Mucosa of stomach (tissue), 1 donor: Measurements from ENCODE around the gene TCF7.

Experiments
- H3K27me3 ChIP-seq: one replicate; pipeline ENCODE4 v1.7.0; 2013; ENCODE audit warnings: mild to moderate bottlenecking, low read length; ENCODE audit not compliant: control insufficient read depth, insufficient read depth
- H3K36me3 ChIP-seq: one replicate; pipeline ENCODE4 v1.7.0; 2013; ENCODE audit warnings: low read length; ENCODE audit not compliant: control insufficient read depth, insufficient read depth
- H3K4me1 ChIP-seq: one replicate; pipeline ENCODE4 v1.7.0; 2013; ENCODE audit warnings: mild to moderate bottlenecking, low read length; ENCODE audit not compliant: control insufficient read depth, insufficient read depth
- H3K4me3 ChIP-seq: one replicate; pipeline ENCODE4 v1.7.0; 2013; ENCODE audit warnings: low read length
- H3K9ac ChIP-seq: one replicate; pipeline ENCODE4 v1.7.0; 2013; ENCODE audit warnings: mild to moderate bottlenecking, low read length, moderate library complexity
- H3K9me3 ChIP-seq: one replicate; pipeline ENCODE4 v1.7.0; 2013; ENCODE audit warnings: mild to moderate bottlenecking, low read length, moderate library complexity; ENCODE audit not compliant: control insufficient read depth
- donor health status: Pancreatic carcinoma.

TCF7 gene

GRCh38 chr5:134083517-134083916 lies 31.0 kb upstream of the TCF7 start:
- H3K4me3 ChIP-seq = no peak overlapping the region
- H3K9me3 ChIP-seq = no peaks in the 10 kb centered on the region
- H3K4me1 ChIP-seq = no peaks in the 10 kb centered on the region
- H3K36me3 ChIP-seq = no peaks in the 10 kb centered on the region
- H3K9ac ChIP-seq = no peak overlapping the region
- H3K27me3 ChIP-seq = no peaks in the 10 kb centered on the region

- H3K9ac ChIP-seq = no peak overlapping the region
- no peaks in the 10 kb centered on the region for H3K4me1 ChIP-seq
- H3K27me3 ChIP-seq = no peaks in the 10 kb centered on the region
- H3K9me3 ChIP-seq = no peaks in the 10 kb centered on the region
- H3K4me3 ChIP-seq = no peak overlapping the region
- no peaks in the 10 kb centered on the region for H3K36me3 ChIP-seq
Measured at GRCh38 chr5:134084022-134084565, 30.4 kb upstream of the TCF7 start.

GRCh38 chr5:134084570-134084969 lies 29.9 kb upstream of the TCF7 start:
- Histone ChIP-seq H3K36me3 (no peaks in the 10 kb centered on the region), H3K27me3 (no peaks in the 10 kb centered on the region), H3K9ac (no peak overlapping the region), H3K4me3 (no peak overlapping the region), H3K4me1 (no peaks in the 10 kb centered on the region), H3K9me3 (no peaks in the 10 kb centered on the region)

GRCh38 chr5:134085411-134085810 lies 29.1 kb upstream of the TCF7 start:
- H3K9ac ChIP-seq = no peak overlapping the region
- H3K9me3 ChIP-seq = no peaks in the 10 kb centered on the region
- H3K4me3 ChIP-seq = no peak overlapping the region
- no peaks in the 10 kb centered on the region for H3K27me3 ChIP-seq
- H3K4me1 ChIP-seq = peaks cover under 1% of the 10 kb centered on the region
- no peaks in the 10 kb centered on the region for H3K36me3 ChIP-seq

GRCh38 chr5:134086225-134086942 lies 28.1 kb upstream of the TCF7 start:
- H3K36me3 ChIP-seq = no peaks in the 10 kb centered on the region
- H3K27me3 ChIP-seq = no peaks in the 10 kb centered on the region
- peaks cover 5% of the 10 kb centered on the region for H3K4me1 ChIP-seq
- no peak overlapping the region for H3K9ac ChIP-seq
- no peaks in the 10 kb centered on the region for H3K9me3 ChIP-seq
- no peak overlapping the region for H3K4me3 ChIP-seq

DNA sequence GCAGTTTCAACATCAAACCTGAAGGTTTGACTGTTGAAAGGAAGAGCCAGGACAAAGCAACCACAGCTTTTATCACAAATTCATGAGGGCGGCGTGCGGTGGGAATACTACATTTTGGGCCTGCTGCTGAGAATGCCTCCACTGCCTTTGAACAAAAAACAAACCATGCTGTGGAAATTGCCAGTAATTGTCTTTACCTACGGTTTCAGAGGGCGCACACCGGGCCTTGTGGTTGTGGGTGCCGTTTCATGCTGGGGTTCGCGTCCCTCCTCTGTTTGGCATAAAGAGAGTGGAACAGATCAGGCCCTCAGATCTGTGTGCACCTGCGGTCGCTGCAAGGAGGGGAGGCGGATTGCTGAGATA lies 27.6 kb upstream of the TCF7 start:
- peaks cover 10% of the 10 kb centered on the region for H3K4me1 ChIP-seq
- H3K9ac ChIP-seq = no peak overlapping the region
- H3K9me3 ChIP-seq = no peaks in the 10 kb centered on the region
- no peaks in the 10 kb centered on the region for H3K36me3 ChIP-seq
- H3K4me3 ChIP-seq = no peak overlapping the region
- no peaks in the 10 kb centered on the region for H3K27me3 ChIP-seq

DNA sequence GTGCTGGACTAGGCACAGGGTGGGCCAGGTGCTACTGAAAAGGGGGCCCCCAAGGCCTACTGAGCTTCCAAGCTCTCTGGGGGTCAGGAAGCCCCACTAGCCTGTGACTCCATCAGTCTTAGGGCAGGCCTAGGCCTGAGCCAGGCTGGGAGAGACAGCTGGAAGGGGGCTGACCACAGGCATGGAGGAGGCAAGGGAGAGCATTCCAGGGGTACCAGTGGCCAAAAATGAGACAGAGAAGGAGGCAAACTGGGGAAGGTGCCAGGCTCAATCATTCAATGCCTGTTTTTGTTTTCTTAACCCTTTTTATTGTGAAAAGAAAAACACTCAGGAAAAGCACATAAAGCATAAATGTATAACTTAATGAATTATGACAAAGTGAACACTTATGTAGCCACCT lies 26.2 kb upstream of the TCF7 start:
- Histone ChIP-seq H3K4me1 (peaks cover 24% of the 10 kb centered on the region), H3K9ac (no peak overlapping the region), H3K36me3 (no peaks in the 10 kb centered on the region), H3K9me3 (no peaks in the 10 kb centered on the region), H3K4me3 (no peak overlapping the region), H3K27me3 (no peaks in the 10 kb centered on the region)

DNA sequence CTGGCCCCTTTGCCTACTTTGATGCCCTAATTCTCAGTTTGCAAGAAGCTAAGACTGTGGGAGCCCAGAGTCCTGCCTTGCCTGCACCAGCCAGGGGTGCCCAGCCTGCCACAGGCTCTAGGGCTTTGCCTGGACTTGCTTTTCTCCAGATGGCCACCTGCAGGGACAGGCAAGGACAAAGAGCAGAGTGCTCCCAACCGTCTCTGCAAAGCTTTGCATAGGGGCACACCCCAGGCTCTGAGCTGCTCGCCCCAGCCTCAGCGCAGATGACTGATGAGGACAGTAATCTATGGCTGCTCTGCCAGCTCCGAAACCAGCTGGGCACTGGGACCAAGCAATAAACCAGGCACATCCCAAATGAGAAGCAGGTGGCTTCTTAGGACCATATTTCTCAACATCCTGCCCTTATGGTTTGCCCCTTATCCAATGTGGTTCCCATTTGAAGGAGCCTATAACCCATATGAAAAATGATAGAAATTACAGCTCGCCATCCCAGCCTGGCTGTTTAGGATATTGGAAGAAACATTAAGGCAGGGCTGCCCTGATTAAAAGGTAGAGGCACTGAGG lies 25.4 kb upstream of the TCF7 start:
- Histone ChIP-seq H3K27me3 (no peaks in the 10 kb centered on the region), H3K4me3 (no peak overlapping the region), H3K9me3 (no peaks in the 10 kb centered on the region), H3K9ac (no peak overlapping the region), H3K36me3 (no peaks in the 10 kb centered on the region), H3K4me1 (peaks cover 32% of the 10 kb centered on the region)

DNA sequence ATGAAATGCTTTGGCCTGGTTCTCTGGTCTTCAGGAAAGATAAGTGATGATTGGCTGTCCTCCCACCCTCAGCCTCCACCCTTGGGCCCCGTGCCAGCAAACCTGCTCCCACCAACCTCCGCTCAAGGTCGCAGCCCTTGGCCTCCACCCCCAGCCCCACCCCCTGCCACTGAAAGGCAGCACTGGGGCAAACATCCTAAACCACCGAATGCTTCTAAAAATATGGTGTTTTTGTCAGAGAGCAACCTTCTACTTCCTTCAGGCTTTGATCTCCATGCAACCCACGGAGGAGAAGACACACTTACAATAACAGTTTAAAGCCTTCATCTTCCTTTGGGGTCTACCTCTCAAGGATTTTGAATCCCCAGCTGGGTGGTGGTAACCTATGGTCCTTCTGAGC lies 24.0 kb upstream of the TCF7 start:
- Histone ChIP-seq H3K27me3 (no peaks in the 10 kb centered on the region), H3K9me3 (no peaks in the 10 kb centered on the region), H3K36me3 (no peaks in the 10 kb centered on the region), H3K4me1 (peaks cover 41% of the 10 kb centered on the region), H3K9ac (no peak overlapping the region), H3K4me3 (no peak overlapping the region)

GRCh38 chr5:134091626-134092121 lies 22.8 kb upstream of the TCF7 start:
- no peaks in the 10 kb centered on the region for H3K36me3 ChIP-seq
- peaks cover 41% of the 10 kb centered on the region for H3K4me1 ChIP-seq
- H3K4me3 ChIP-seq = no peak overlapping the region
- H3K9ac ChIP-seq = no peak overlapping the region
- H3K9me3 ChIP-seq = no peaks in the 10 kb centered on the region
- H3K27me3 ChIP-seq = no peaks in the 10 kb centered on the region

DNA sequence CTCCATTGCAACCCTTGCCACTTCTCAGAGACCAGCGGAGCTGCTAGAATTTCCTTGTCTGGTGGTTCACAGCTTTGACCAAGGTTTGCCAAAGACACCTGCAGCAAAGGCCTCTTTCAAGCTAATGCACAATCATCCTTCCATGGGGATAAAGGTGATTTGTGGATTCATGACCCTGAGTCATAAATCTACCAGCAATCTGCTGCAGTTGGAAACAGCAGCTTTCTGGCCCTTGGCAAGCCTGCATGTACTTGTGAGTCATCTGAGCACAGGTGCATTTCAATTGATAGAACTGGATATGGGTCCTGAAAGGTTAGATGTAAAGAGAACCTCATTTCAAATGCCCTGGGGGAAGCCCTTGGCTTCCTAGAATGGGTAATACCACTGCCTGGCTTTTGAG lies 21.6 kb upstream of the TCF7 start:
- H3K4me1 ChIP-seq = peaks cover 41% of the 10 kb centered on the region
- no peak overlapping the region for H3K9ac ChIP-seq
- no peaks in the 10 kb centered on the region for H3K27me3 ChIP-seq
- H3K9me3 ChIP-seq = no peaks in the 10 kb centered on the region
- no peaks in the 10 kb centered on the region for H3K36me3 ChIP-seq
- H3K4me3 ChIP-seq = no peak overlapping the region

DNA sequence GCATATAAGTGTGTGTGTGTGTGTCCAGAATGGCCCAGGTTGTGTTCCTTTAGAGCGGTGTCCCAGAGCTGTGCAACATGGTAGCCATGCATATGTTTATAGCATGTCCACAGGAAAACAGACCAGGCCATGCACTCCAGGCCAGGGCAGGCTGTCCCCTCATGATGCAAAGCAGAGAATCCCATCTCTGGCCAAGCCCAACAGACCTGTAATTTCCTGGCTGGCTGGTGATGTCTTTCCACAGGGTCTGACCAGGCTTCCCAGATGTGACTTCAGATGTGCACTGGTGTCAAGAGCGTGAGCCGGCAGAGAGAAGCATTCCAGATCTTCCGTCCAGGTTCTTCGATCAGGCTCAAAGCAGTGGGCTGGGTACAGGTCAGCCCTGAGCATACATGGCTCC lies 21.1 kb upstream of the TCF7 start:
- H3K9ac ChIP-seq = no peak overlapping the region
- peaks cover 41% of the 10 kb centered on the region for H3K4me1 ChIP-seq
- H3K9me3 ChIP-seq = no peaks in the 10 kb centered on the region
- H3K27me3 ChIP-seq = no peaks in the 10 kb centered on the region
- H3K4me3 ChIP-seq = no peak overlapping the region
- no peaks in the 10 kb centered on the region for H3K36me3 ChIP-seq
